ENCODE measurements around the gene FNDC3A. TPM values are rescaled to one million over a fixed set of nuclear protein-coding genes. Genes with fewer than 3 reads are reported as not detected.

The FNDC3A gene
- total RNA-seq, 1 donor, result 50.7 TPM

DNA sequence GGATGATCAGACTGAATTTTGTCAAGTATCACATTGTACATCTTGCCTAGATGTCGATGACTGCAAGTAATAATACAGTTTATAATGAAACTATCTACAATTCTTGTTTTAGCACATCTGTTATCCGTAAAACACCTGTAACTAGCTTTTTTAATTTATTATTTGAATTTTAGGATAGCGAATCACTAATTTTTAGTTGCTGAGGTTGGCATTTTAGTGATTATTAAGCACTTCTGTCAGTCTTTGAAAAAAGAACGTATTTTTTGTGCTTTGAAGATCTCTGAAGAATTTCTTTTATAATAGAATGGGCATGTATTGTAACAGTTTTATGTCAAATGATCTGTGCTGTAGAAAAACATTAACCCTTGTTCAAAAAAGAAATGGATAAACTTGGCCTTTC is 232.9 kb downstream of the FNDC3A start:
- H3K9me3 ChIP-seq (ENCODE audit: low read depth, low read length), result no peaks in the 10 kb centered on the region
- no peak overlapping the region for H3K4me2 ChIP-seq (ENCODE audit: insufficient read depth, low read length)
- no peaks in the 10 kb centered on the region for H4K20me1 ChIP-seq (ENCODE audit: insufficient read depth, low read length)
- no peaks in the 10 kb centered on the region for H3K79me2 ChIP-seq (ENCODE audit: insufficient read depth, low read length)
- no peaks in the 10 kb centered on the region for H3K4me1 ChIP-seq (ENCODE audit: insufficient read depth, low read length)
- TF ChIP-seq, protein P1, sequence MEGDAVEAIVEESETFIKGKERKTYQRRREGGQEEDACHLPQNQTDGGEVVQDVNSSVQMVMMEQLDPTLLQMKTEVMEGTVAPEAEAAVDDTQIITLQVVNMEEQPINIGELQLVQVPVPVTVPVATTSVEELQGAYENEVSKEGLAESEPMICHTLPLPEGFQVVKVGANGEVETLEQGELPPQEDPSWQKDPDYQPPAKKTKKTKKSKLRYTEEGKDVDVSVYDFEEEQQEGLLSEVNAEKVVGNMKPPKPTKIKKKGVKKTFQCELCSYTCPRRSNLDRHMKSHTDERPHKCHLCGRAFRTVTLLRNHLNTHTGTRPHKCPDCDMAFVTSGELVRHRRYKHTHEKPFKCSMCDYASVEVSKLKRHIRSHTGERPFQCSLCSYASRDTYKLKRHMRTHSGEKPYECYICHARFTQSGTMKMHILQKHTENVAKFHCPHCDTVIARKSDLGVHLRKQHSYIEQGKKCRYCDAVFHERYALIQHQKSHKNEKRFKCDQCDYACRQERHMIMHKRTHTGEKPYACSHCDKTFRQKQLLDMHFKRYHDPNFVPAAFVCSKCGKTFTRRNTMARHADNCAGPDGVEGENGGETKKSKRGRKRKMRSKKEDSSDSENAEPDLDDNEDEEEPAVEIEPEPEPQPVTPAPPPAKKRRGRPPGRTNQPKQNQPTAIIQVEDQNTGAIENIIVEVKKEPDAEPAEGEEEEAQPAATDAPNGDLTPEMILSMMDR (IDR thresholded peaks at IDR 0.05; ENCODE audit: extremely low read depth, low read depth, low read length), result no peak
- H3K27me3 ChIP-seq (ENCODE audit: insufficient read depth, low read length), result no peaks in the 10 kb centered on the region
- no peak overlapping the region for H3K27ac ChIP-seq (ENCODE audit: low read depth, low read length)
- no peak overlapping the region for H2AFZ ChIP-seq (ENCODE audit: low read length)
- H3K36me3 ChIP-seq (ENCODE audit: insufficient read depth, low read length), result peaks cover 28% of the 10 kb centered on the region
- H3K4me3 ChIP-seq (ENCODE audit: insufficient read depth, low read length), result no peak overlapping the region
- DNase-seq (ENCODE audit: insufficient read length, low spot score, missing footprints), result no peak

DNA sequence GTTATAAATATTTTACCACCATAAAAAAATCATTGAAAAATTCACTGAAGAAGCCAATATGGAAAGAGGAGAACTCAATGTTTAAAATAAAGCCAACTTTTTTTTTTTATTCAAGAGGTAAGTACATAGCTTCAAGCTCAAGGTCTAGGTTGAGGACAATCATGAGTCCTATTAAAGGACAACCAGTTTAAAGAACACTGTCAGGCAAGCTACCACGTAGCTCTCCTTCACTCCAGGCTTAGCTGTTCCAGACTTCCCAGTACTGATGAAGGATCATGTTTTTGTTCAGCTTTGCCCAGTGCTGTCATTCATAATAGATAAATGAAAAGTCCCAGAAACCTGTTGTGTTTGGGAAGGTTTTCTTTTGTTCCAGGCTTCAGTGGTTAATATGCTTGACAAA is 234.4 kb downstream of the FNDC3A start:
- Histone ChIP-seq H3K79me2 (ENCODE audit: insufficient read depth, low read length) (no peaks in the 10 kb centered on the region), H3K27me3 (ENCODE audit: insufficient read depth, low read length) (no peaks in the 10 kb centered on the region), H3K4me2 (ENCODE audit: insufficient read depth, low read length) (no peak overlapping the region), H3K4me1 (ENCODE audit: insufficient read depth, low read length) (peaks cover 6% of the 10 kb centered on the region), H3K9me3 (ENCODE audit: low read depth, low read length) (no peaks in the 10 kb centered on the region), H2AFZ (ENCODE audit: low read length) (no peak overlapping the region), H3K4me3 (ENCODE audit: insufficient read depth, low read length) (no peak overlapping the region), H3K36me3 (ENCODE audit: insufficient read depth, low read length) (peaks cover 20% of the 10 kb centered on the region), H4K20me1 (ENCODE audit: insufficient read depth, low read length) (no peaks in the 10 kb centered on the region), H3K27ac (ENCODE audit: low read depth, low read length) (no peak overlapping the region)
- TF ChIP-seq, protein P1 (IDR thresholded peaks at IDR 0.05; ENCODE audit: extremely low read depth, low read depth, low read length), result no peak
- DNase-seq (ENCODE audit: insufficient read length, low spot score, missing footprints), result no peak

- Histone ChIP-seq H3K9me3 (ENCODE audit: low read depth, low read length) (no peaks in the 10 kb centered on the region), H3K4me3 (ENCODE audit: insufficient read depth, low read length) (no peak overlapping the region), H3K27me3 (ENCODE audit: insufficient read depth, low read length) (no peaks in the 10 kb centered on the region), H3K27ac (ENCODE audit: low read depth, low read length) (no peak overlapping the region), H3K4me1 (ENCODE audit: insufficient read depth, low read length) (peaks cover 6% of the 10 kb centered on the region), H3K36me3 (ENCODE audit: insufficient read depth, low read length) (peaks cover 20% of the 10 kb centered on the region), H4K20me1 (ENCODE audit: insufficient read depth, low read length) (no peaks in the 10 kb centered on the region), H2AFZ (ENCODE audit: low read length) (no peak overlapping the region), H3K79me2 (ENCODE audit: insufficient read depth, low read length) (no peaks in the 10 kb centered on the region), H3K4me2 (ENCODE audit: insufficient read depth, low read length) (no peak overlapping the region)
- DNase-seq (ENCODE audit: insufficient read length, low spot score, missing footprints), result no peak
- TF ChIP-seq, protein P1 (IDR thresholded peaks at IDR 0.05; ENCODE audit: extremely low read depth, low read depth, low read length), result no peak
These were observed 235.0 kb downstream of the FNDC3A start for GRCh38 chr13:49210669-49211068.

GRCh38 chr13:49213539-49213938 is 237.8 kb downstream of the FNDC3A start:
- Histone ChIP-seq H3K27me3 (ENCODE audit: insufficient read depth, low read length) (peaks cover 12% of the 10 kb centered on the region), H3K4me1 (ENCODE audit: insufficient read depth, low read length) (peaks cover 6% of the 10 kb centered on the region), H4K20me1 (ENCODE audit: insufficient read depth, low read length) (no peaks in the 10 kb centered on the region), H3K79me2 (ENCODE audit: insufficient read depth, low read length) (no peaks in the 10 kb centered on the region), H3K9me3 (ENCODE audit: low read depth, low read length) (no peaks in the 10 kb centered on the region), H2AFZ (ENCODE audit: low read length) (no peak overlapping the region), H3K4me3 (ENCODE audit: insufficient read depth, low read length) (no peak overlapping the region), H3K4me2 (ENCODE audit: insufficient read depth, low read length) (no peak overlapping the region), H3K36me3 (ENCODE audit: insufficient read depth, low read length) (no peaks in the 10 kb centered on the region), H3K27ac (ENCODE audit: low read depth, low read length) (no peak overlapping the region)
- TF ChIP-seq, protein P1 (IDR thresholded peaks at IDR 0.05; ENCODE audit: extremely low read depth, low read depth, low read length), result no peak
- DNase-seq (ENCODE audit: insufficient read length, low spot score, missing footprints), result no peak
